ENCODE measurements around the gene OSGEP.

Gene OSGEP

DNA sequence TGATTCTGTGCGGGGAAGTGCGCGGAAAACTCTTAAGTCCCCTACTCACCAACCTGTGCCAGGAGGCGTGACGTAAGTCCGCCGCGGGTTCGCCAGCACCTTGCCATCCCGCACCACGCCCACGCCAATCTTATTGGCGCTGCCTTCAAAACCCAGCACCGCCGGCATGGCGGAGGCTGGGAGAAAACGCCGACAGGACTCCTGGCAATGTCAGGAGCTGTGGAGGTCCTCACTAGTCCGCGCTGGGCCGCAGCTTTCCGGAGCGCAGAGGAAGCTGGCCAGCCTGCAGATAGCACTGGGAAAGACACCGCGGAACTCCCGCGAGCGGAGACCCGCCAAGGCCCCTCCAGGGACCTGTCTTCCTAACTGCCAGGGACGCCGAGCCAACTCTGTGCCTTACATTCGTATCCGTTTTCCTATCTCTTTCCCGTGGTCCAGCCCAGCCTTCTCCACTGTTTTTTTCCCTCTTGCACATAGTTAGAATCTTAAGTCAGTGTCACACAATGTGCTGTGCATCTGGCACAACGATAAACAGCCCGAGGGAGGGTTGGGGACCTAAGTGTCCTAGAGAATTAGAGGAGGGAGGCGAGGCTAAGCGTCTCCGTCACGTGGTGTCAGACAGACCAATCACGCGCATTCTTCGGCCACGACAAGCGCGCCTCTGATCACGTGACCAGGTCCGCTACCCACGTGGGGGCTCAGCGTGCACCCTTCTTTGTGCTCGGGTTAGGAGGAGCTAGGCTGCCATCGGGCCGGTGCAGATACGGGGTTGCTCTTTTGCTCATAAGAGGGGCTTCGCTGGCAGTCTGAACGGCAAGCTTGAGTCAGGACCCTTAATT, at the start of gene OSGEP, which contains the start of gene APEX1:
Gene OSGEP, minus strand, starts transcription at position 297 of the 839 bp plus-strand sequence. Its CDS starts 129 bp downstream, at position 168.
Gene APEX1, plus strand, starts transcription at position 711 of the 839 bp plus-strand sequence. CDS start 420 bp downstream, outside the sequence.
- peak; percentile 96 to 97 for DNase-seq

DNA sequence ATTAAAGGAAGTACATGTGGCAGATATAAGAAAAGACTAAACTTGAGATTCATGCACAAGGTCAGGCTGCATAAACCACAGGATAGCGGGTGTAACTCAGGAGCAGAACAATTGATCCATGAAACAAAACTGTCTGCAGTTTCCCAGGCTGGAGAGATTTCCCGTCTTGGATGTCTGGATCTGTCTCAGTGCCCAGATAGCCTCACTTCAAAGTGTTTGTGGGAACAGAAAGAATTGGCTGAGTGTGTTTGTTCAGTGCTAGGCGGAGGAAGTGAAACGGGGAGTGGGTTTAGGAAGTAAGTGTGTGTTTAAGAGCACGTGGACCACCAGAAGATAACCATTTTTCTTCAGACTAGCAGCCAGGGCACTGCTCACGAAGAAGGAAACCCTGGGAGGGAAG, 49.3 kb upstream of the OSGEP start:
- no peak for DNase-seq

DNA sequence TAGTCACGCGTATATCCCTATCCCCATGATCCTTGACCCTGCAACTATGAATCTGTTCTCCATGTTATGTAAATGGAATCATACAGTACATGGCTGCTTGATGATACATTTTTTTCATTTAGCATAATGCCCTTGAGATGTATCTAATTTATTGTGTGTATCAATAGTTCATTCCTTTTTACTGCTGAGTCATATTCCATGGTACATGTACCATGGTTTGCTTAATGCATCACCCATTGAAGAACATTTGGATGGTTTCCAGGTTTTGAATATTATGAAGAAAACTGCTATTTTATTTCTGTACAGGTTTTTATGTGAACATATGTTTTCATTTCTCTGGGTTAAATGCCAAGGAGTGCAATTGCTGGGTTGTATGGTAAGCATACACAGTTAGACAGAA, 46.7 kb upstream of the OSGEP start:
- no peak for DNase-seq

DNA sequence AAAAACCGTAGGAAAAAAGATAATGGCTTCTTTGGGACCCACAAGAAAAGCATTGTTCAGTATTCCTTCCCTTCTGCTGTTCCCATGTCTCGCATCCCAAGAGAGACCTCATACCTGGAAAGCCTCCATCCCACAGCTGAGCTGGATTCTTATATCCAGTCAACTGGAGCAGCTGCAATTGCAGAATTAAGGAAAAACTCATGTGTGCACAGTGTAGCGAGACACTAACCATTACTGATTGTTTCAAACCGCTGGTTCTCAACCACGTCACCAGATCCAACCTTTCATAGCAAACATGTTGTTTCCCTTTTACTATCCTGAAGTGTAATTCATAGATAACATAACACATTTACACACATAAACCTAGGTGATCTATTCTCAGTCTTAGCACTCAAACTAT, 45.3 kb upstream of the OSGEP start:
- DNase-seq: no peak

DNA sequence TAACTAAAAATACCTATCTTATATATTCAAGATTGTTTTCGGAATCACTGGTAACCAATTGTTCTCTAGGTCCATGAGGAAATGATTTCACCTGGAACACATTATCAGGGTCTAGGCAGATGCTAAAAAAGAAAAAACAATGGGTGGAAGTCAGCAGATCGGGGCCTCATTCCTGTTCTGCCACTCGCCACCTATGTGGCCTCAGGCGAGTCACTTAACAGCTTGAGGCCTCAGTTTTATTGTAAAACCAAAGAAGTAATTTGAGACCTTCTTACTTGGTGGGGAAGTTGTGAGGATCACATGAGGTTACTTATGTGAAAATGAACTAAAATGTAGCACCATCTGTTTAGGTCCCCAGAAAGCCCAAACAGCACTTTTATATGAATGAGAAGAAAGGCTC, 44.5 kb upstream of the OSGEP start:
- DNase-seq: no peak

DNA sequence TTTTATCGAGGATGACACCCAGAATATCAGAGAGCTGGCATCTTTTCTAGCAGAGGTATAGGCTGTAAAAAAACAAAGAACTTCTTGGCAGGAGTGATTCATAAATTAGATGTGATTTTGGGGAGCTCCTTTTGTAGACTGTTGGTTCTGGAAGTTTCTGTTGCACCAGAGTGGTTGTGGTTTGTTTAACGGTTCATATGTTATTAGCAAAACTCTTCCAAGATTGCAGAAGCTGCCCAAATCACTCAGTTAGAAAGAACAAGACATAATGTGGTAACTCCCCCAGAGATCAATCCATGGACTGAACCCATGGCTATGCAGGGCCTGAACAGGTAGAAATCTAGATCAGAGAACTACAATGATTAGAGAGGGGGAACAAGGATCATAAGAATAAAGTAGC, 44.0 kb upstream of the OSGEP start:
- DNase-seq: peak; percentile 30

DNA sequence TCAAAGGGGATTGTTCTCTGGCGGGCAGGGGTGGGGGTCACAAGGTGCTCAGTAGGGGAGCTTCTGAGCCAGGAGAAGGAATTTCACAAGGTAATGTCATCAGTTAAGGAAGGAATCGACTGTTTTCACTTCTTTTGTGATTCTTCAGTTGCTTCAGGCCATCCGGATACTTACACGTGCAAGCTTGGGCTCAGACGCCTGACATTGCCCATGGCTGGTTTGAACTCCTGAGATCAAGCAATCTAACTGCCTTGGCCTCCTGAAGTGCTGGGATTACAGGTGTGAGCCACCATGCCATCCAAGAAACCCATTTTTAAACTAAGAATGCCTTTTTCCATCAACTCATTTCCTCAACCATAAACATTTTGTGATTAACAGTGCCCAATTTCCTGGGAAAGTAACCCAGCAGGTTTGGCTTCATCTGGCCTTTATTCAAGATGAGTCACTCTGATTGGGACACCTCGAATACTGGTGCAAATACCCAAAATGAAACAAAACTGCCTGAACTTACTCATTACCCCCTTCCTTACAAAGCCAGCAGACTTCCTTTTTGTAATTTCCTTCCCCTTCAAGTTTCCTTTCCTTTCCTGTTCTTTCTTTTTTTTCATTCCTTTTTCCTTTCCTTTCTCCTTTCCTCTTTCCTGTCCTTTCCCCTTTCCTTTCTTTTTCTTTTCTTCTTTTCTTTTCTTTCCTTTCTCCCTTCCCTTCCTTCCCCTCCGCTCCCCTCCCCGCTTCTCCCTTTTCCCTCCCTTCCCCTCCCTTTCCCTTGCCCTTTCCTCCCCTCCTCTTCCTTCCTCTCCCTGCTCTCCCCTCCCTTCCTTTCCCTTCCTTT, 40.5 kb upstream of the OSGEP start:
- peak; percentile 47 to 57 for DNase-seq

DNA sequence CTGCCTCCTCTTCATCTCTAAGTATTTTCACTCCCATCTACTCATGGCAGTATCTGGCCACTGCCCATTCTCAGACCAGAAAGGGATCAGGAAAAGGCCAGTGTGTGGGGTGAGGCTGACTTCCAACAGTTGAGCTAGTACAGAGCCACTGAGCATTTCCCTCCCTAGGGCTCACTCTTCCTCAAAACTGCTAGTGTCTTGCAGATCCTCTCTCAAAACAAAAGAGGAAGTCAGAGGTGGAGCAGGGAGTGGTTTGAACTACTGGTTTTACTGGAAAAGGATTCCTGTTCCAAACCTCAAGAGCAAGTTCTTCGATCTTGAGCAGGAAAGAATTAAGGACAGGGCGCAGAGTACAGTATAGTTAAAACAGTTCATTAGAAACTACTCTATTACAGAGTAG, 39.0 kb upstream of the OSGEP start:
- DNase-seq: peak; percentile 78 to 80

DNA sequence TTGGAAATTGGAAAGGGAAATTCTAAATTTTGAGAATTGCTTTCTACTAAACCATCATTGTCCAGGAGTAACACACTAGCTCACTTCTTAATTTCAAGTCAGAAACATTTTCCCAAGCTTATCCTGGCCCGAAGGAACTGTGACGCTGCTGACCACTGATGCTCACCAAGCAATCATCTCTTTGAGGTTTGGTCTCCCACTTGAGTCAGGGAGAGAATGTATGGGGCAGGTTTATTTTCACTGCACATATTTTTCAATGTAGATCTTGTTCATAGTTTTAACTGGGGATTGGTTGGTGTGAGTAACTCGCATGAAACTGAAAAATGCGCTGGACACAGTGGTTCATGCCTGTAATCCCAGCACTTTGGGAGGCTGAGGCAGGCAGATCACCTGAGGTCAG, 37.9 kb upstream of the OSGEP start:
- DNase-seq: no peak

DNA sequence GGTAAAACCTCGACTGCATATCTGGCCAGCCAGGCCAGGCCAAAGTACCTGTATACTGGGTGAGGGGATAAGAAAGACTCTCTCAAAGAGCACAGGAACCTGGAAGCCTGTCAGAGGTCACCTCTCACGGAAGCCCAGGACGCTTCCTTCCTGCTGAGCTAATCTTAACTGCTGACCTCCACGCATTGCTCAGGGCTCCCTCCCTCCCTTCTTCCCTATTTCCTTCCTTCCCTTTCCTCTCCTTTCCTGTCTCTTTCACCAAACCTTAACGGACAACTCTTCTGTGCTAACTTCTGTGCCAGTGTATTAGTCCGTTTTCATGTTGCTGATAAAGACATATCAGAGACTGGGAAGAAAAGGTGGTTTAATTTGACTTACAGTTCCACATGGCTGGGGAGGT, 36.0 kb upstream of the OSGEP start:
- no peak for DNase-seq

DNA sequence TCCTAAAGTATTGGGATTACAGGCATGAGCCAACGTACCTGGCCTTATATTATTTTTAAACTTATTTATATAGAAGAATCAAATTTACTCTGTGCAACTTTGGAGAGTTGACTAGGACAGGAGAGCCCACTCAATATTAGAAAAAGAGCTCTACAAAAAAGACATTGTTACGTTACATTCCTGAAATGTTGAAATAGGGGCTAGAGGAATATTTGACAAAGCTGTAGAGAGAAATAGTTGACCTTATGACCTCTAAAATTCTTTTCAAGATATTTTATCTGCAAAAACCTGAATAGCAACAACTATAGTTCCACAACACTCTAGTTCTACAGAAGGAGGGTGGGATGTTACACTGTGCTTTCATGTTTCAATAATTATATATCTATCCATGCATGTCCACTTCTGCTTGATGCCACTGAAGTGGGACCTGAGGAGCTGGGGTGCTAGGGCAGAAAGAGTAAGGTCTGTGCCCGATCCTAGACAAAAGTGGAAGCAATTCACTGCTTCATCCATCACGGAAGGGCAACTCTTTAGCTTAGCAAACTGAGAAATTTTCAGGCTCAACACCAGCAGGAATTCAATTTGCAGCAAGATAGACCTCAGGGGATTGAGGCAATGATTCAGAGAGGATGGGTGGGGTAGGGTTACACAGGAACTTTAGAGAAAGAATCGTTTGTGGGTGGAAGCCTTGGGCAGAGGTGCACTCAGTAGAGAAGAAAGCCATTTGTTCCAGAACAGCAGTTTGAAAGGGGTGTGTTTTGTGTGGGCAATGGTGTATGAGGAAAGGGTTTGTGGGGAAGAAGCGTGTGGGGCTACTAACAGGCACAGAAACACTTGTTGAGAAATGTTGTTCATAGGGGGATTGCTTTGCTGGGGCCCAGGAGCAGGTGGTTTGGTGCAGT, 34.7 kb upstream of the OSGEP start:
- DNase-seq: peak; percentile 67 to 72

DNA sequence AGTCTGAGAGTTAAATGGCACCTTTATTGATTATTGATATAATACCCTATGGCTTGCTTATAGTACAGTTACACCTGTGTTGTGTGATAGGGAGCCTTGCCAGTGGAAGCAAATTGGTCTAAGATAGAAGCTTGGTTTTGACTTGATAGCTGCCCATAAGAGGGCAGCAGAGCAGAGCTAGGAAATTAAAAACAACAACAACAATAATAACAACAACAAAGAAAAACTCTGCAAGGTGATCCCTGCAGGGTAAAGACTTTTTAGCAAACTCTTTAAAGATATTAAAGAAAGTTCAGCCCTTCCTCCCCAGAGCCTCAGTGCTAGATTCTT, 32.7 kb upstream of the OSGEP start:
- DNase-seq: no peak

DNA sequence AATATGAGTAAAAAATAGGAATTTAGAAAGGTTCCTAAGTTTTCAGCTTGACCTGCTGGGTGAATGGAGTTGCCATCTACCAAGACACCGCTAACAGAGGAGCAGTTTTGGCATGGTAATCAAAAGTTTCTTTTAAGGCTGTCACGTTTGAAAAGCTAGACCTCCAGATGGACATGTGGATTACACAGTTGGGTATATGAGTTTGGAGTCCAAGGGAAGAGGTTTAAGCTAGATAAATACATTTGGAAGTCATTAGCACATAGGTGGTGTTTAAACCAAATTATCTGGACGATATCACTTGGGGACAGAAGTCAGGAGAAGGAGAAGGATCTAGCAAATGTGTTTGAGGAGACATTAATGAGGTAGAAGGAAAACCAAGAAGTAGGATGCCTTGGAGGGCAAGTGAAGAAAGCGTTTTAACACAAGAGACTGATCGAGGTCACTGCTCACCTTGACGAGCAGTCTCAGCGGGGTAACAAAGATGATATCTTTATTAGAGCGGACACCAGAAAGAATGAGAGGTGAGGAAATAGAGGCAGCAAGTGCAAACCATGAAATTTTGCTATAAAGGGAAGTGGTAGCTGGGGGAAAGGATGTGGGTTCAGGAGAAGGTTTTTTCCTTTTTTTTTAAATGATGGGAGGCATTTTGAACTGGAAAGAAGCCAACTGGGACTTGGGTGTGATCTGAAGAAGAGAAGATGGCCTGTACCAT, 32.2 kb upstream of the OSGEP start:
- DNase-seq: peak; percentile 66 to 68

DNA sequence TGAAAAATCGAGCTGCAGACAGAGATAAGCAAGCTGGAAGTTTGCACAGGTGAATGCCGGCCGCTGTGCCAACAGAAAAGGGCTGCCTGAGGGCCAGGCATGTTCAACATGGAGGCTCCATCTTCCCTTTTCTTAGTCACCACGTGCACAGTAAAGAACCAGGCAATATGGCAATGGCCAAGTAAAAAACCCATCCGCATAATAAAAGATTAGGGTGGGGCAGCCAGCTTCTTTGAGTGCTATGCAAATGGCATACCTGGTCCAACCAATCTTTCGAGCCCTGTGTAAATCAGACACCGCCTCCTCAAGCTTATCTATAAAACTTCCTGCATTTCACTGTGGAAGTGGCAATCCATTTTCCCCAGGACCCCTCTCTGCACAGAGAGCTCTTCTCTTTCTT, 31.3 kb upstream of the OSGEP start:
- DNase-seq: no peak

DNA sequence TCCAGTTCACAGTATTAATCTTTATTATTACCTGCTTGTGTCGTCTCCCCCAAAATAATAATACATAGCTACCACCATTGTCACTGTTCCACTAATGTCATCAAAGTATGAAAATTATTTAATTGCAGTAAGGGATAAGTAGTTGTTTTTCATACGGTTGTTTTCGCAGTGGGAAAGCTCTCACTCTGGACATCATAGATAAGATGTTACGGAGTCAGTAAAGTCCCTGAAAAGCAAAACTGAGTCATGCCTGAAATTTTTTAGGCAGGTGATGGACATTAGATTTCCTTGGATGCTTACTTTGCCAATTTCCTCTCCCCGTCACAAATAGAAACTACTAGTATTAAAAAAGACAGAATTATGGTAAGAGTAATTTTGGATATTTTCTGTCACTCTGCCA, 27.8 kb upstream of the OSGEP start:
- no peak for DNase-seq

DNA sequence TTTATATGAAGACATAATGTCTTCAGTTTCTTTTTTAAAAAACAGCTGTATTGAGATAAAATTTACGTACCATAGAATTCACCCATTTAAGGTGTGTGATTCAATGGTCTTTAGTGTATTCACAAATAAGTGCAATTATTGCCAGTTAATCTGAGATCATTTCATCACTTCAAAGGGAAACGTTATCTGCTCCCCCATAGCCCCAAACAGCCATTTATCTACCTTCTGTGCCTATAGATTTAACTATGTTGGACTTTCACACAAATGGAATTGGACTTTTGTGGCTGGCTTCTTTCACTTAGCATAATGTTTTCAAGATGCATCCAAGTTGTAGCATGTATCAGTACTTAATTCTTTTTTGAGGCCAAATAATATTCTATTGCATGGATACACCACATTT, 24.3 kb upstream of the OSGEP start:
- DNase-seq: no peak

DNA sequence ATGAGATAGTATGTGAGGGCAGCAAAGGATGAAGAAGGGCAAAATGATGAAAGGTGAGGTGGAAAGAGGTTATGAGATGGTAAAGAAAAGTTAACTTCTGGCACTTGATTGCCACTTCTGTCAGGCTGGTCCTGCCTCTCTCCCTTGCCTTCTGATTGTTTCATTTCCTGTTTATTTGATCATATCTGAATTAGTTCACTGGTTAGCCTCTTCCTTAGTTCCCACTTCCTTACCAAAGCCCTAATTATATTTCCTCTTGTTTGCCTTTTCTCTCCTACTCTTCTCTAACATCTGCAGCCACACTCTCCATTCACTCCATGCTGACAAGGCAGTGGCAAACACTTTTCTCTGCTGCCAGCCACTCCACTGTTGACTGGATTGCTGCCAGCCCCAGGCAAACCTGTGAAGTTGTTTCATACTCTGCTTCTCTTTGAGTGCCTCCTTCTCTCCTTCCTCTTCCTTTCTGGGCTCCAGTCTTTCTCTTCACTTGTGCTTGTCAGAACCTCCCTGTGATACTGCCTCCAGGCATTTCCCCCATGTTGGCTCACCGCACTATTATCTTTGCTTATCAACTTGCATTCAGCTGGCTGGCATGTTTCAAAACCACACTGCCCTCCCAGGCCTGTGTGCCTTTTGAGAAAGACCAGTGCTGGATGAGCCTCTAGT, 22.7 kb upstream of the OSGEP start:
- peak; percentile 73 to 79 for DNase-seq

DNA sequence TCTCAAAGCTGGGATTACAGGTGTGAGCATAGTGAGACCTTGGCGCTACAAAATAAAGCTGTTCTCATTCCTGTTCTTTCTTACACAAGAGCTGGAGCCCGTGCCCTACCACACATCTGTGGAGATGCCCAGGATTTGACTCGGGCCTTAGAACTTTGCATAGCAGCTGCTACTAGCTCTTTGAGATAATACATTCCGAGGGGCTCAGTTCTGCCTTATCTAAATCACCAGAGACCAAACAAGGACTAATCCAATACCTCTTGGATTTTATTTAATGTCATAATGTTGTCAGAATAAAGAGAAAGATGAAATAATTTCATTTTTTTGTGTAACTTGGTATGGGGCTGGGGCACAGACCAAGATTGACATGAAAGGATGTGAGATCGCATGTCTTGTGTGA, 22.2 kb upstream of the OSGEP start:
- DNase-seq: no peak

DNA sequence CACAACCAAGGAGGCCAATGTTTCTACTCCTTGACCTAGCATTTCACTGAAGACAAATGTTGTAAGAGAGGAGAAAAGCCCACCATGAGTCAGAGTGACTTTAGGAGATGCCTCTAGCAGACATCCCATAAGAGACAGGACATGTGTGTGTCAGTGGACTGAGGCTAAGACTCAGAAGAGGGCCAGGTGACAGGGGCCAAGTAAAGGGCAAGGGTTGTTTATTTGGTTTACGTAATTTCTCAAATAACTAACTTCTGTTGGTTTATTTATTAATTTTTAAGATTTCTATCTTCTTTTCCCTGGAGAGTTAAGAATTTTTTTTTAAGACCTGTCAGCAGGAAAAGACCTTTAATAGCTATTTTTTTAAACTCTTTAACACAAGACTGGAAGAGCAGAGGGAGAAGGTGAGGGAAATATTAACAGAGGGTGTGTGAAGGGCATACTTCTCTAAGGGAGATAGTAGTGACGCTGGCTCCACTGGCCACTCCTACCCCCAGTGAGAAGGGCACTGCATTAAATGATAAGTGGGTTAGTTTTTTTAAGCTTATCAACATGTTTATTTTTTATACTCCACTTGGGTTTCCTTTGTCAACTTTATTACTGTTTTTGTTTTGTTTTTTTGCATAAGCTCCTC, 18.0 kb upstream of the OSGEP start:
- no peak for DNase-seq

DNA sequence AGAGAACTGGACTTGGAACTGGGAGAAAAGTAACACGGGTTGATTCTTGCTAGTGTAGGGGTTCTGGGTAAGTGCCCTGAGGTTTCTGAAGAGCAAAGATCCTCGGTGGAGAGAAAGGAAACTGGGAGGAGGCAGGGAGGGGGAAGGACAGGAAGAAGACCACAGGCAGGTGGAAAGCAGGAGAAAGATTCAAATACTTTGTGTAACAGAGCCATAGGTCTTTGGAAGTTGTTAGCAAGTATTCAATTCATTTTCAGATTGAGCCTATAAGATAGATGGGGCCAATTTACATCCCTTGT, 15.9 kb upstream of the OSGEP start:
- no peak for DNase-seq

DNA sequence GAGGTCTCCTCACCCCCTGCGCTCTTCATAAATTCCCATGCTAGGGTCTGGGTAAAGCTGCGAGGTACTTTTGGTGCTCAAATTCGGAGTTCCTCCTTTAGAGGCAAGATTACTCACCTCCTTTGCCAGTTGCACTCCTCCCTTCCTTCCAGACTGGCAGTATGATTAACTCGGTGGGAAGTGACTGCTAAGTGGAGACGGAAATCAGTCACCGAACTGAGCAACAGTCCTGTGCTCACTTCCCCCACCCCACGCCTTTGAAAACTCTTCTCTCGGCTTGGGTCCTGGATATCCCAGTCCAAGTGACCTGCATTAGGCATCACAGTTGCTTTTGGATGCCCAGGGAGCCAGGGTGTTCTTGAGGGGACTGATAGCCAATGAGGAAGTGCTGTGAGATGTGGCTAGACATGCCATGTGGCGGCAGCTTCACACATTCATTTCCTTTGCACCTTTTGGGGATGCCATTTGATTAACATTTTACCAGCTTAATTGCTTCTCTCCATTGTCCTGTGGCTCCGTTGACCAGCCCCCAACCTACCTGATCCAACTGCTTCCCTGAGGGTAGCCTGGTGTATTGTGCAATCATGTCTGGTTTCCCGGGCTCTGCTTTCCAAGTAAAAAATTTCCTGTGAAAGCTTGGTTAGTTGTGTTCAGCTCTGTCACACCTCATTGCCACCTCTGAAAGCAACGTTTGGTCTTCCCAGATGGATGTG, 15.4 kb upstream of the OSGEP start:
- peak; percentile 75 for DNase-seq

All from AML-193 (cell line).